Esophagus squamous epithelium (tissue), 5 donors: ENCODE measurements around the gene TMEM108. TPM values are rescaled to one million over a fixed set of nuclear protein-coding genes. Genes with fewer than 3 reads are reported as not detected.

Experiments used
- DNase-seq: peaks from one replicate; lab custom pipeline; 2025; lab: John Stamatoyannopoulos, UW
- H3K27ac ChIP-seq, 4 donors: fragments of 200-600 bp; sonication (generic); one replicate each; pipeline ENCODE4 v1.5.1; 2016 to 2019; ENCODE audit warnings: mild to moderate bottlenecking in 1 of 4
- H3K27me3 ChIP-seq, 4 donors: fragments of 200-600 bp; sonication (generic); 1 replicate in 3 of 4; 2 replicates in 1 of 4; pipeline versions ENCODE4 v1.5.1 to v1.6.0; 2017 to 2021; ENCODE audit warnings: antibody characterized with exemption in 1 of 4
- H3K36me3 ChIP-seq, 3 donors: fragments of 200-600 bp; sonication (generic); one replicate each; pipeline ENCODE4 v1.5.1; 2016 to 2019
- H3K4me1 ChIP-seq, 3 donors: fragments of 200-600 bp; sonication (generic); one replicate each; pipeline ENCODE4 v1.5.1; 2017 to 2019
- H3K4me3 ChIP-seq, 4 donors: fragments of 200-600 bp; sonication (generic); 1 replicate in 3 of 4; 2 replicates in 1 of 4; pipeline ENCODE4 v1.5.1; 2016 to 2019; ENCODE audit warnings: mild to moderate bottlenecking in 2 of 4, moderate library complexity in 1 of 4
- H3K9me3 ChIP-seq, 3 donors: fragments of 200-600 bp; sonication (generic); one replicate each; pipeline ENCODE4 v1.5.1; 2016 to 2019
- POLR2A ChIP-seq, 4 donors: fragments of 450-650 bp; IDR thresholded peaks; one replicate each; pipeline ENCODE4 v1.6.1; 2017; ENCODE audit warnings: antibody characterized with exemption in 4 of 4, mild to moderate bottlenecking in 4 of 4, moderate library complexity in 3 of 4
- WGBS, 2 donors: methylation state at CpG; one replicate each; pipeline ENCODE4 v1.1.5; 2018; 5-methylcytosine and 5-hydroxymethylcytosine counted together
- intact Hi-C: fragments of 100-400 bp; cut with DNase I; formaldehyde crosslinking; loops from one replicate; pipeline ENCODE4 v1.15.0; 2022
- total RNA-seq, 4 donors: library from RNA; depleted of rRNA; stranded (reverse); fragments of >200 nt; gene quantifications; one replicate each; pipeline ENCODE4 v1.1.0, GENCODE V29; 2016
- TF ChIP-seq, protein P1 (sequence below), 6 experiments: fragments of 450-650 bp in 4 of 6; fragments of 200-600 bp in 2 of 6; sonication (generic) in 2 of 6; IDR thresholded peaks; one replicate each; pipeline ENCODE4 v1.5.1; 2016 to 2019; ENCODE audit warnings: antibody characterized with exemption in 6 of 6, mild to moderate bottlenecking in 4 of 6, moderate library complexity in 4 of 6
- donor health status: DM: yes; HTN: yes; CAD: no.

The TMEM108 gene
- total RNA-seq, 4 donors from 2014 or later: 0.12 to 3.4 (median 0.24) TPM

GRCh38 chr3:133277813-133278212 lies 239.6 kb downstream of the TMEM108 start:
- H3K4me1 ChIP-seq: peaks cover 0 to 8% (median 0%) of the 10 kb centered on the region in 3 donors

DNA sequence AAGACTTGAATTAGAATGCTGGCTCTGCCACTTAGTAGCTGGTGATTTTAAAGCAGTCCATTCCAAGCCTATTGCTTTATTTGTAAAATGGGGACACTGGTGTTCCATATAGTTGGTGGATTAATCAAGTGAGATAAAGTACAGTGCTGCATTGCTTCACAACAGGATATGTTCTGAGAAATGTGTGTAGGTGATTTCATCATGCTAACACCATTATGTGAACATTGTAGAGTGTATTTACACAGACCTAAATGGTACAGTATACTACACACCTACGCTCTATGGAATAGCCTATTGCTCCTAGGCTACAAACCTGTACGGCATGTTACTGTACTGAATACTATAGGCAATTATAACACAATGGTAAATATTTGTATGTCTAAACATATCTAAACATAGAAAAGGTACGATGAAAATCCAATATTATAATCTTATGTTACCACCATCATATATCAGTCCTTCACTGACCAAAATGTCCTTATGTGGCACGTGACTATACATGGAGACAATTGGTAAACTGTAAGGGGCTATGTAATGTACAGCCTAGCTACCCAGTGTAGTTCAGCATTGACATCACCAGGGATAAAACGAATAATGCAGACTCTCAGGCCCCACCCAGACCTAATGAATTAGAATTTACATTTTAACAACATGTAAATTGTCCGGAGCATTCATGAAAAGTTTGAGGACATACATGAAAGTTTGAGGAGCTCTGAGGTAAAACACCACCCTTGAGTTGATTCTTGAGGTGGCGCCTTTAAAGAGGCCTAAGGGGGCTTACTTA lies 240.3 kb downstream of the TMEM108 start:
- Histone ChIP-seq H3K4me1 (peaks cover 0 to 8% (median 0%) of the 10 kb centered on the region in 3 donors), H3K27ac (no peak overlapping the region), H3K9me3 (no peaks in the 10 kb centered on the region), H3K4me3 (no peak overlapping the region), H3K36me3 (no peaks in the 10 kb centered on the region), H3K27me3 (peaks cover 0 to 8% (median 0%) of the 10 kb centered on the region in 4 donors)
- intact Hi-C loops: no loop called here
- WGBS, 2 donors: 82 to 89% methylated on average over 6 to 7 of the region's 7 CpGs
- no peak for TF ChIP-seq POLR2A (IDR thresholded peaks at IDR 0.05)
- TF ChIP-seq, protein P1, sequence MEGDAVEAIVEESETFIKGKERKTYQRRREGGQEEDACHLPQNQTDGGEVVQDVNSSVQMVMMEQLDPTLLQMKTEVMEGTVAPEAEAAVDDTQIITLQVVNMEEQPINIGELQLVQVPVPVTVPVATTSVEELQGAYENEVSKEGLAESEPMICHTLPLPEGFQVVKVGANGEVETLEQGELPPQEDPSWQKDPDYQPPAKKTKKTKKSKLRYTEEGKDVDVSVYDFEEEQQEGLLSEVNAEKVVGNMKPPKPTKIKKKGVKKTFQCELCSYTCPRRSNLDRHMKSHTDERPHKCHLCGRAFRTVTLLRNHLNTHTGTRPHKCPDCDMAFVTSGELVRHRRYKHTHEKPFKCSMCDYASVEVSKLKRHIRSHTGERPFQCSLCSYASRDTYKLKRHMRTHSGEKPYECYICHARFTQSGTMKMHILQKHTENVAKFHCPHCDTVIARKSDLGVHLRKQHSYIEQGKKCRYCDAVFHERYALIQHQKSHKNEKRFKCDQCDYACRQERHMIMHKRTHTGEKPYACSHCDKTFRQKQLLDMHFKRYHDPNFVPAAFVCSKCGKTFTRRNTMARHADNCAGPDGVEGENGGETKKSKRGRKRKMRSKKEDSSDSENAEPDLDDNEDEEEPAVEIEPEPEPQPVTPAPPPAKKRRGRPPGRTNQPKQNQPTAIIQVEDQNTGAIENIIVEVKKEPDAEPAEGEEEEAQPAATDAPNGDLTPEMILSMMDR (IDR thresholded peaks at IDR 0.05): no peak
- DNase-seq: no peak

More at GRCh38 chr3:133277813-133278212, 239.6 kb downstream of the TMEM108 start:
- Histone ChIP-seq H3K27ac (no peak overlapping the region), H3K27me3 (peaks cover 0 to 8% (median 0%) of the 10 kb centered on the region in 4 donors), H3K4me3 (no peak overlapping the region), H3K36me3 (no peaks in the 10 kb centered on the region), H3K9me3 (no peaks in the 10 kb centered on the region)
- intact Hi-C loops: no loop called here
- WGBS, 2 donors: 14 to 70% methylated on average over 1 to 2 of the region's 2 CpGs
- TF ChIP-seq, protein P1 (IDR thresholded peaks at IDR 0.05): no peak
- no peak for TF ChIP-seq POLR2A (IDR thresholded peaks at IDR 0.05)
- DNase-seq: no peak

- H3K9me3 ChIP-seq: no peaks in the 10 kb centered on the region
- H3K4me3 ChIP-seq: no peak overlapping the region
- intact Hi-C loops: no loop called here
- H3K27me3 ChIP-seq: no peaks in the 10 kb centered on the region
- no peak overlapping the region for H3K27ac ChIP-seq
- WGBS, 2 donors: 50 to 53% methylated on average over 1 of the region's 1 CpG
- H3K36me3 ChIP-seq: no peaks in the 10 kb centered on the region
- TF ChIP-seq, protein P1 (IDR thresholded peaks at IDR 0.05): no peak
- TF ChIP-seq POLR2A (IDR thresholded peaks at IDR 0.05): no peak
- H3K4me1 ChIP-seq: peaks cover 0 to 8% (median 0%) of the 10 kb centered on the region in 3 donors
- DNase-seq: no peak
Measured at GRCh38 chr3:133280586-133280985, 242.4 kb downstream of the TMEM108 start.

DNA sequence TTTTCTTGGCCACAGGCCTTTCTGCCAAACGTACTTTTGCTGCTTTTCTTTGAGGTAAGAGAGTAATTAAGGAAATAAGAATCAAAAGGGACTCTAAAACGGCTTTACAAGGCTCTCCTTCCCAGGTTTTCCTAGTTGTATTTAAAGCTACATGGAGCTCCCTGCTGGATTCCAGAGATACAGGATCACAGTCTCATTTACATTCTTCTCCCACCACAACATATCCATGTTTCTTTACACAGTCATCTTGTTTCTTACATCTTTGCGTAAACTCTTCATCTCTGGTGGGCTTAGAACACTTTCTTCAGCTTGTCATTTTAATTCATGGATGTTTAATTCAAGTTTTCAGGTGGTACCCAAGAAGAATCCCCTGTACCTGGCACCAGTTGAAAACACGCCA lies 244.0 kb downstream of the TMEM108 start:
- no peaks in the 10 kb centered on the region for H3K9me3 ChIP-seq
- no peak for DNase-seq
- H3K4me3 ChIP-seq: no peak overlapping the region
- no peaks in the 10 kb centered on the region for H3K36me3 ChIP-seq
- H3K27me3 ChIP-seq: no peaks in the 10 kb centered on the region
- WGBS, 2 donors: 77 to 80% methylated on average over 4 of the region's 4 CpGs
- H3K4me1 ChIP-seq: peaks cover 0 to 8% (median 0%) of the 10 kb centered on the region in 3 donors
- intact Hi-C loops: no loop called here
- no peak overlapping the region for H3K27ac ChIP-seq
- TF ChIP-seq, protein P1 (IDR thresholded peaks at IDR 0.05): no peak
- no peak for TF ChIP-seq POLR2A (IDR thresholded peaks at IDR 0.05)
